ENCODE data around the gene TBX20.
"Not testable (repeated sequence)": the region's sequence is repeated elsewhere in the genome, so short reads cannot be mapped to it uniquely, and the experiment has no call there.

TBX20 gene

GRCh38 chr7:35161059-35161740, 92.7 kb downstream of the TBX20 start:
- not testable (repeated sequence) for DNase-seq (ENCODE audit: low read depth, low spot score)
